Naive thymus-derived CD8-positive, alpha-beta T cell (primary cell): ENCODE measurements around the gene PTPRF. TPM values are rescaled to one million over a fixed set of nuclear protein-coding genes. Genes with fewer than 3 reads are reported as not detected.

Source experiments
- ATAC-seq, 2 donors: fragments of 150-1000 bp; cut with Tn5 transposase in 1 of 2; sonication (Bioruptor Pico), chemical (Tn5 transposase) in 1 of 2; 1 replicate in 1 of 2; 2 replicates in 1 of 2; pipeline ENCODE4 v1.10.0; 2021; ENCODE audit warnings: mild to moderate bottlenecking in 2 of 2, moderate library complexity in 2 of 2
- POLR2A ChIA-PET: fragments of 350-600 bp; sonication (Branson Sonifier 250); formaldehyde crosslinking; loops from one replicate; lab custom pipeline; 2021; ENCODE audit warnings: antibody characterized with exemption; lab: Charles Lee
- DNase-seq, 10 donors: peaks; one replicate each; pipeline versions ENCODE4 v3.0.0 to v3.0.0-alpha.2; 2020 to 2022
- H3K27ac Mint-ChIP-seq, 10 donors: one replicate each; pipeline ENCODE4 v1.8.0; 2020 to 2022; ENCODE audit warnings: mild to moderate bottlenecking in 10 of 10, mixed read lengths in 10 of 10, moderate library complexity in 4 of 10, inconsistent platforms in 1 of 10
- H3K27me3 Mint-ChIP-seq, 5 donors: one replicate each; pipeline ENCODE4 v1.8.0; 2021 to 2022; ENCODE audit warnings: mixed read lengths in 5 of 5
- H3K36me3 Mint-ChIP-seq, 3 donors: one replicate each; pipeline ENCODE4 v1.8.0; 2020 to 2022; ENCODE audit warnings: mixed read lengths in 3 of 3, mild to moderate bottlenecking in 2 of 3, inconsistent platforms in 1 of 3
- H3K4me1 Mint-ChIP-seq, 4 donors: one replicate each; pipeline ENCODE4 v1.8.0; 2021 to 2022; ENCODE audit warnings: mixed read lengths in 4 of 4
- H3K4me3 Mint-ChIP-seq, 10 donors: one replicate each; pipeline ENCODE4 v1.8.0; 2020 to 2022; ENCODE audit warnings: mild to moderate bottlenecking in 10 of 10, mixed read lengths in 10 of 10, moderate library complexity in 6 of 10, inconsistent platforms in 1 of 10
- H3K9me3 Mint-ChIP-seq, 9 donors: one replicate each; pipeline ENCODE4 v1.8.0; 2020 to 2022; ENCODE audit warnings: mixed read lengths in 9 of 9, mild to moderate bottlenecking in 3 of 9, inconsistent platforms in 1 of 9, moderate library complexity in 1 of 9
- polyA plus RNA-seq, 3 donors: library from polyadenylated mRNA; unstranded; fragments of 300-500 nt; fragmentation: Illumina TruSeq; gene quantifications; one replicate each; pipeline ENCODE4 v1.2.3, GENCODE V29; 2021
- total RNA-seq, 8 experiments: library from RNA in 2 of 8; stranded (reverse) in 2 of 8; gene quantifications; one replicate each; pipeline ENCODE4 v1.2.3 and lab custom pipeline; 2021 to 2026

The PTPRF gene
- total and polyA plus RNA-seq, 5 experiments from 2014 or later = 0.08 TPM; not detected in 4

- no peak for DNase-seq
- Mint-ChIP-seq H3K9me3 (no peaks in the 10 kb centered on the region), H3K4me1 (no peaks in the 10 kb centered on the region), H3K4me3 (no peak overlapping the region), H3K27ac (no peak overlapping the region), H3K36me3 (no peaks in the 10 kb centered on the region), H3K27me3 (peaks cover 0 to 31% (median 9%) of the 10 kb centered on the region in 5 donors)
- POLR2A ChIA-PET = no interaction called here
- no peak for ATAC-seq
Observed at GRCh38 chr1:43505077-43505780, 25.5 kb upstream of the PTPRF start.

- POLR2A ChIA-PET = no interaction called here
- Mint-ChIP-seq H3K9me3 (peaks cover 0 to 1% (median 0%) of the 10 kb centered on the region in 9 donors), H3K27ac (no peak overlapping the region)
Observed at GRCh38 chr1:43506233-43506632, 24.4 kb upstream of the PTPRF start.

GRCh38 chr1:43507296-43508295 is 23.1 kb upstream of the PTPRF start:
- Mint-ChIP-seq H3K4me1 (no peaks in the 10 kb centered on the region), H3K9me3 (peaks cover 0 to 4% (median 0%) of the 10 kb centered on the region in 9 donors), H3K4me3 (no peak overlapping the region), H3K36me3 (peaks cover 0 to 4% (median 4%) of the 10 kb centered on the region in 3 donors), H3K27me3 (peaks cover 0 to 25% (median 6%) of the 10 kb centered on the region in 5 donors), H3K27ac (no peak overlapping the region)
- DNase-seq (no peak), ATAC-seq (no peak)
- POLR2A ChIA-PET = no interaction called here

More at GRCh38 chr1:43506233-43506632, 24.4 kb upstream of the PTPRF start:
- peaks cover 0 to under 1% (median 0%) of the 10 kb centered on the region in 3 donors for H3K36me3 Mint-ChIP-seq
- peaks cover 0 to 25% (median 4%) of the 10 kb centered on the region in 5 donors for H3K27me3 Mint-ChIP-seq
- no peak overlapping the region for H3K4me3 Mint-ChIP-seq
- H3K4me1 Mint-ChIP-seq = no peaks in the 10 kb centered on the region
- no peak for DNase-seq
- no peak for ATAC-seq

- POLR2A ChIA-PET = no interaction called here
- Mint-ChIP-seq H3K9me3 (peaks cover 0 to 4% (median 0%) of the 10 kb centered on the region in 9 donors), H3K27me3 (peaks cover 0 to 25% (median 6%) of the 10 kb centered on the region in 5 donors), H3K4me1 (no peaks in the 10 kb centered on the region), H3K27ac (peak overlapping the region in 1 of 10 donors; percentile 27), H3K36me3 (peaks cover 0 to 4% (median 4%) of the 10 kb centered on the region in 3 donors), H3K4me3 (no peak overlapping the region)
- ATAC-seq (no peak), DNase-seq (no peak)
Observed at GRCh38 chr1:43509007-43509739, 21.5 kb upstream of the PTPRF start.

GRCh38 chr1:43509740-43510375 is 20.8 kb upstream of the PTPRF start:
- no peak overlapping the region for H3K4me3 Mint-ChIP-seq
- H3K36me3 Mint-ChIP-seq = peaks cover 0 to 4% (median 4%) of the 10 kb centered on the region in 3 donors
- no peaks in the 10 kb centered on the region for H3K4me1 Mint-ChIP-seq
- ATAC-seq (no peak), DNase-seq (no peak)
- peaks cover 0 to 25% (median 8%) of the 10 kb centered on the region in 5 donors for H3K27me3 Mint-ChIP-seq
- POLR2A ChIA-PET = no interaction called here
- peak overlapping the region in 1 of 10 donors; percentile 2 for H3K27ac Mint-ChIP-seq
- peaks cover 0 to 4% (median 0%) of the 10 kb centered on the region in 9 donors for H3K9me3 Mint-ChIP-seq

- H3K4me1 Mint-ChIP-seq = no peaks in the 10 kb centered on the region
- ATAC-seq (no peak), DNase-seq (no peak)
- POLR2A ChIA-PET = interaction anchor here (0.7 kb wide), 1 partner anchor 296 kb away, joined by 4 read pairs; no protein-coding TSS in a partner anchor
- H3K27me3 Mint-ChIP-seq = peaks cover 0 to 23% (median 8%) of the 10 kb centered on the region in 5 donors
- H3K4me3 Mint-ChIP-seq = no peak overlapping the region
- H3K36me3 Mint-ChIP-seq = peaks cover 0 to 4% (median 4%) of the 10 kb centered on the region in 3 donors
- H3K9me3 Mint-ChIP-seq = peaks cover 0 to 4% (median 0%) of the 10 kb centered on the region in 9 donors
- H3K27ac Mint-ChIP-seq = no peak overlapping the region
Observed at GRCh38 chr1:43510621-43511020, 20.1 kb upstream of the PTPRF start.

- H3K4me1 Mint-ChIP-seq = no peaks in the 10 kb centered on the region
- no peak for ATAC-seq
- H3K27ac Mint-ChIP-seq = no peak overlapping the region
- H3K9me3 Mint-ChIP-seq = peaks cover 0 to 4% (median 0%) of the 10 kb centered on the region in 9 donors
- no peak for DNase-seq
- H3K36me3 Mint-ChIP-seq = peaks cover 0 to 4% (median 4%) of the 10 kb centered on the region in 3 donors
- H3K27me3 Mint-ChIP-seq = peaks cover 0 to 15% (median 8%) of the 10 kb centered on the region in 5 donors
- no peak overlapping the region for H3K4me3 Mint-ChIP-seq
- POLR2A ChIA-PET = no interaction called here
Observed at GRCh38 chr1:43511394-43511793, 19.3 kb upstream of the PTPRF start.

GRCh38 chr1:43512133-43512532 is 18.6 kb upstream of the PTPRF start:
- POLR2A ChIA-PET = no interaction called here

GRCh38 chr1:43512681-43513080 is 18.0 kb upstream of the PTPRF start:
- POLR2A ChIA-PET = no interaction called here
- Mint-ChIP-seq H3K36me3 (peaks cover 0 to 4% (median 4%) of the 10 kb centered on the region in 3 donors), H3K9me3 (peaks cover 0 to 4% (median 0%) of the 10 kb centered on the region in 9 donors), H3K27ac (no peak overlapping the region), H3K4me3 (no peak overlapping the region), H3K27me3 (peaks cover 0 to 7% (median 4%) of the 10 kb centered on the region in 5 donors), H3K4me1 (no peaks in the 10 kb centered on the region)
- DNase-seq (no peak), ATAC-seq (no peak)

More at GRCh38 chr1:43512133-43512532, 18.6 kb upstream of the PTPRF start:
- peaks cover 0 to 4% (median 0%) of the 10 kb centered on the region in 9 donors for H3K9me3 Mint-ChIP-seq
- peaks cover 0 to 9% (median 4%) of the 10 kb centered on the region in 5 donors for H3K27me3 Mint-ChIP-seq
- no peak overlapping the region for H3K4me3 Mint-ChIP-seq
- no peak for ATAC-seq
- H3K36me3 Mint-ChIP-seq = peaks cover 0 to 4% (median 4%) of the 10 kb centered on the region in 3 donors
- H3K4me1 Mint-ChIP-seq = no peaks in the 10 kb centered on the region
- no peak overlapping the region for H3K27ac Mint-ChIP-seq
- DNase-seq = no peak

GRCh38 chr1:43513471-43514173 is 17.1 kb upstream of the PTPRF start:
- no peak overlapping the region for H3K4me3 Mint-ChIP-seq
- peaks cover 0 to 7% (median 3%) of the 10 kb centered on the region in 5 donors for H3K27me3 Mint-ChIP-seq
- POLR2A ChIA-PET = no interaction called here
- ATAC-seq (no peak), DNase-seq (no peak)
- no peaks in the 10 kb centered on the region for H3K4me1 Mint-ChIP-seq
- peak overlapping the region in 1 of 10 donors; percentile 76 for H3K27ac Mint-ChIP-seq
- H3K9me3 Mint-ChIP-seq = peaks cover 0 to 4% (median 0%) of the 10 kb centered on the region in 9 donors
- peaks cover 0 to 4% (median 4%) of the 10 kb centered on the region in 3 donors for H3K36me3 Mint-ChIP-seq
